ENCODE results near the gene CDC14A.

The CDC14A gene

DNA sequence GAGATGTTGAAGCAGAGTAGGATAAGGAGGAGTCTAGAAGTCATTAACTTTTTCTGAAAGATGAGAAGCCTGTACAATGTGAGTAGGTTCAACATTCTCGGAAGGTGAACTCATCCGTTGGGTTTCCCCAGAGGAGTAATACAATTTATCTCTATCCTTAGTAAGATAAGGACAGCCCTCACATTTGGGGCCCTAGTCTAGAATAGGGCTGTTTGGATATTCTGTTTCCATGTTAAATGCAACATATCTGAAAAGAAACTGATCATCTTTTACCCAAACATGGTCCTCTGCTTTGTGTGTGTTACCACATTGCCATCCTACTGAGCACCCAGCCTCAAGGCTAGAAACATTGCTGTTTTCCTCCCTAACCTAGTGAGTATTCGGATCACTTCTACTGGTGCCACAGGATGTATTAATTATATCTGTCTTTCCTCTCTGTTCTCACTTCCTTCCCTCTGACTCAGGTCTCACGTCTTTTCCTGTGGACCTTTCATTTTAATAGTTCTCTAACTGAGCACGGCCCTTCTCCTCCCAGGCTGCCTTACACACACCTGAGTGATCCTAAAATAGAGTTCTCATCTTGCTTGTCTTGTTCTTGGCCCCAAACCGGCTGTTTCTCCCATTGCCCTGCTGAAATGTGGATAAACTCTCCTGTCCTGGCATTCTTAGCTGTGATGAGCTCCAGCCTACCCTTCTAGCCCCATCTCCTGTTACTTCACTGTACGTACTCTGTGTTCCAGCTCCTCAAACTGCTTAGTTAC, 91.7 kb downstream of the CDC14A start:
- in situ Hi-C loops (cut with MboI; ENCODE audit: low sequenced_read_pairs), result no loop called here

DNA sequence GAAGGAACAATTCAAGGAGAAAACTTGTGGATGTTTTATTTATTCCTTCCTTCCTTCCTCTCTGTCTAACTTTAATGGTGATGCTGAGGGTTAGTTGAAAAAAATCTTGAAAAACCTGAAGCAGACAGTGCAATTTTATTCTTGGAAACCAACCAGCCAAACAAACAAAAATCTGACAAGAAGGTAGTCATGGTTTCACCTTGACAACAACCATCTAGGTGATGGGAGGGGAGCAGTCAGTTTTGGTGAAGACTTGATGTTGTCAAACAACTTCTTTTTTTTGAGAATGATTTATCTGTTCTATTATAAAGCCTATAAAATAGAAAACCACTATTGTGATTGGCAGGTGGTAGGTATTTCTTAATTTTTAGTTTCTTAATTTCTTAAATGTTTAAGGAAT, 93.3 kb downstream of the CDC14A start:
- in situ Hi-C loops (cut with MboI; ENCODE audit: low sequenced_read_pairs), result no loop called here

DNA sequence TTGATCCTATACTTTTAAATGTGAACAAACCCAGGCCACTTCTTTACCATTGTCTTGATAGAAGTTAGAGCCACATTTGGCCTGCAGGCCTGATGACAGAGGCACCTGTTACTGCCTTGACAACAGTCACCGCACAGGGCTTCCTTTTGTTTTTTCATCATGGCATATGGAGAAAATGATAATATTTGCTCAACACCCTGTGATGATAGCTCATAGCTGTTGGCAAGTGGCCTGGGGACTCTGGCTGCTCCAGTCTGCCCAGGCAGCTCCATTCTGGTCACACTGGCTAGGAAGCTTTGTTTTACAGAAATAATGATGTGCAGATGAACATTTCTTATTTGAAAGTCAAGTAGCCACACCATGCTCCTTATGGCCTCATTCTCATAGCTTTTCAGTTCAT, 96.1 kb downstream of the CDC14A start:
- in situ Hi-C loops (cut with MboI; ENCODE audit: low sequenced_read_pairs), result no loop called here

DNA sequence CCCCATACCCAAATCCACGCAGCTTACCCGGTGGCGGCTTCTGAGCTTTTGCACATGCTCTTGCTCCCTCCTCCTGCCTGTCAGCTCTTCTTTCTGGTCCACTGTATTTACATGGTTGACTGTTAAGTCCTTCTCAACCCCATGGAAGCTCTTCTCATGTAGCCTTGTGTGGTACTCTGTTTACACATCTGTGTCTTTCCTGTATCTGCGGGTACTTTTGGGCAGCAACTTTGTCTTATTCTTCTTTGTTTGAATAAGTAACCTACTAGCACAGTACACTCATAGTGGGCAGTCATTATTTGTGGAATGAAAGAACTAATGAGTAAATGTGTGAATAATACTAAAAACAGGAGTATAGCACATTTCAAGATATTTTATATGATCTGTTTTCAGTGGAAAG, 97.2 kb downstream of the CDC14A start:
- in situ Hi-C loops (cut with MboI; ENCODE audit: low sequenced_read_pairs), result no loop called here

DNA sequence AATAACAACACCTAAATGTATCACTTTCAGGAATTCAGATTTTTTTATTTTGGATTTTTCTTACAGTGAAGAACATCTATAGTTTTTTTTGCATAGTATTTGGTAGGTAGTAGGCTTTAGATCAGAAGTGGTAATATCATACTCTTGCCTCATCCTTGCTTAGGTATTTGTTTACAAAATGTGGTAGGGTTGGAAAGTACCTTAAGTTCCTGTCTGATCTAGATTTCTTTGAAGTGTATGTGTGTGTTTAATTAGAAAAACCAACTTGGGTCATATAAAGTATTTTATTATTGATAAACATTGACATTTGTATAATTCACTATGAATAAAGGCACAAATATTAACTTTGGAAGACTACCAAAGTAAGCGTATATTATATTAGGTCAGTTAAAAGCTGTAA, 100.3 kb downstream of the CDC14A start:
- in situ Hi-C loops (cut with MboI; ENCODE audit: low sequenced_read_pairs), result loop anchor here (25.0 kb wide), 2 partner anchors 640 to 835 kb away; no protein-coding TSS in a partner anchor

DNA sequence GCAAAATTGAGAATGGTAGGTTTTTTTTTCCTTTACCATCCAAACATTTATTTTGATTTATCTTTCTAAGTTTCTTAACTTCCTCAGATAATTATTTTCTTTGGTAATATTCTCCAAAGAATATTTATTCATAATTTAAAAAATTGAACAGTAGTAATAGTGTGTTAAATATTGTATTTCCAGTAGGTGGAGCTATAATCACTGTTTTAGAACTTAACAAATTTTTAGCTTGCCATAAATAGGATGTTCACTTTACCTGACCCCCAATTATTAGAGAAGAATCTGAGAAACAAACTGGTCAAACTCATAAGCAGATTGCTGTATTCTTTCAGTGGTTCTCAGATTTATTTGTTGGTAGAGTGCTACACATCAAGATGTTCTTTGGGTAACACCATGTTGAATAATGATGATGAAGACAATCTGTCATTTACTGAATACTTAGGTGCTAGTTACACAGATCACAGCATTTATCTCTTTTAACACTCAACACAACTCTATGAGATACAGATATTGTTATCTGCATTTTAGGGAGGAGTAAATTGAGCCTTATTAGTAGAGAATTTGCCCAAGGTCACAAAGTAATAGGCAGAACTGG, 103.3 kb downstream of the CDC14A start:
- in situ Hi-C loops (cut with MboI; ENCODE audit: low sequenced_read_pairs), result loop anchor here (25.0 kb wide), 2 partner anchors 643 to 832 kb away; no protein-coding TSS in a partner anchor

DNA sequence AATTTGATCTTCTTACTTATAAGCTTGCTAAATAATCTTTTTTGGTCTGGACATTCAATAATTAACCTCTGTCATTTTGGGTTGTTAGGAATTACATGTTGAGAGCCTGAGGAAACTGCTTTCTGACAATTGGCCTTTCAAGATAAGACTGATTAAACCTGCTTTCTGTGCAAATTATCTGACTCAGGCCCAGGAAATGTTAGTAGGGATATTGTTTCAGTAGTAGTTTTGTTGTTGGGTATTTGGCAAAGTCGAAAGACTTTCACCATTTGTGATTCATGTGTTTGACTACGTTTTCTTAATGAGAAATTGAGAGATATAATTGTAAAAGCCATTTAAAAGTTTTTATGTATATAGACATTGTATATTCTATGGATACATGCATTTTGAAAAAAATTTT, 104.6 kb downstream of the CDC14A start:
- in situ Hi-C loops (cut with MboI; ENCODE audit: low sequenced_read_pairs), result loop anchor here (25.0 kb wide), 2 partner anchors 645 to 830 kb away; no protein-coding TSS in a partner anchor

DNA sequence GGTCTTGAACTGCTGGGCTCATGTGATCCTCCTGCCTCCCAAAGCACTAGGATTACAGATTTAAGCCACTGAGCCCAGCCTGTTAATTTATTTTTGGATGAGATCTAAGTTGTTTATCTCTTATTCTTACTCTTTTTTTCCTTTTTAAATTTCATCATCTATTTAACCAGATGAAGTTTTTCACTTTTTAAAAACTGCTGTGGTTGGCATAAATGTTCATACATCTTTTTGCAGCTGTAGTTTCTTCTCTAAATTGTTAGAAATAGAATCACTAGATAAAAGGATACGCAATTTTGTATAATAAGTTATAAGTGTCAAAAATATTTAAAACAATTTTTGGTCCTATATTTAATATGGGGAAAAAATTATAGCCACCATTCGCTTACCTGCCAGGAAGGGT, 105.4 kb downstream of the CDC14A start:
- in situ Hi-C loops (cut with MboI; ENCODE audit: low sequenced_read_pairs), result loop anchor here (25.0 kb wide), 2 partner anchors 645 to 830 kb away; no protein-coding TSS in a partner anchor

DNA sequence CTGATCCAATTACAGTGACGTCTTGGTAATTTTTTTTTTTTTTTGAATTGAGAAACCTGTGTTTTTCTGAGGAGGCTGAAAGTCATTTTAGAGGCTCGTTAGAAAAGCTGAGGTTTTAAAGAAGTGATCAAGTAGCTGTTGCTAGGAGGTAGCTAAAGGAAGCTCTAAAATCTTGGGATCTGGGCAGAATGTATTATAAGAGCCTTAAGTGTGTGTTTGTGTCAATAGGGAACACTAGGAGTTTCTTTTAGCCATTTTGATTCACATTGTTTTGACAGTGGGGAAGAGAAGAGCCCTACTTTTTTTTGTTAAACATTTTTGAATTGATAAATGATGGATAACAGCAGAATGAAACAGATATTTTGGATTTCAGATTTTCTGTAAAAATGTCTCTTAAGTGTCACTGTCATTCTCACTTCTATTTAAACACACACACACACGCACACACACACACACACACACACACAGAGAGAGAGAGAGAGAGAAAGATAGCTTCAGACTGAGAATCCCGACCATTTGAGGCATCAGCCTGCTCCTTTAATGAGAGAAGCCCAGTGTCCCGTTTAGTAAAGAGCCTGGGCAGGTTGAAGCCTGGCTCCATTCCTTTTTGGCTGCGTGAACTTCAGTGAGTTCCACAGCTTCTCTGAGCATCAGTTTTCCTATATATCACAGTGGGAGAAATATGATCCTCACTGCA, 106.5 kb downstream of the CDC14A start:
- in situ Hi-C loops (cut with MboI; ENCODE audit: low sequenced_read_pairs), result loop anchor here (25.0 kb wide), 2 partner anchors 647 to 828 kb away; no protein-coding TSS in a partner anchor

DNA sequence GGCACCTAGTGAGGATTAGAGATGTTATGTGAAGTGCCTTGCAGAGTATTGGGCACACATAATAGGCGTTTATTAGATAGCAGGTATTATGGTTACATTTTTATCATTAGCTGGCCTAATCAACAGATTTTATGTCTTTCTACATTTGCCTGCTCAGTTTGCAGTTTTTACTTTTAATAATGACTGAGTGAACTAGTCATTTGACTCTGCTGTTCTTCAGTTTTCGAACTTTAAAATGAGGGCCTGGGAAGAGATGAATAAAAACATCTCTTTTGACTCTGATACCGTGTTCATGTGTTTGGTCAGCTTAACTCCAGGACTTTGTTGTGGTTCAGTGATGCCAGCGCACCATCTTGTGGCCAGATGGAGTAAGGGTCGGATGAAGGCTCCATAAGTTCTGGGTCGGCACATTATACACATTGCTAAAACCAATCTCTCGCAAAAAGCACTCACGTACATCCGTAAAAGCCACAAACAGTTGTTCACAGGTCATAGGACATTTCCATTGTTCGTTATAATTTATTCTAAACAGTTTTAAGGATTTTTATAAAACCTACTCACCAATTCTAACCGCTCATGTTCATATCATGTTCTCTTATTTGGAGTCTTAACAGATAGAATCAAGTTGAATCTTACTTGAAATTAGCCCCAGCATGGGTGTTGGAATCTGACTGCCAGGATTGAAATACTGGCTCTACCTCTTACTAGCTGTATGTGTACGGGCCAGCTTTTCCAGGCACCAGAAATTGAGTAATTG, 107.2 kb downstream of the CDC14A start:
- in situ Hi-C loops (cut with MboI; ENCODE audit: low sequenced_read_pairs), result loop anchor here (25.0 kb wide), 2 partner anchors 647 to 828 kb away; no protein-coding TSS in a partner anchor

DNA sequence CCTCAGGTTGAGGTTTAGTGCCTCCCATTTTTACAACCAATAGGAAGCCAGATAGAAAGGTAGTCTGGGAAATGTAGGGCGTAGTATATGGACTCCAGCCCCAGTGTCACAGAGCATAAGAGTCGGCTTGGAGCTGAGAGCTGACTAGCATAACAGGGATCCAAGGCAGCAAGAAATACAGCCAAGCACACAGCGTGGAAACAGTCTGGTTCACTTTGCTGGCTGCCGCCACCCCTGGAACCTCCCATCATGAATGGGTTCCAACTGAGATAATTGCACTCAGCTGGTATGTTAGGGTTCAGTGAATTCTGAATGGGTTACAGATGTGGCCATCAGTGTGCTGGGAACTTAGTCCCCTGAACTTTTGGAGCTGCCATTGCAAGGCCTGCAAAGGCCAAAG, 108.9 kb downstream of the CDC14A start:
- in situ Hi-C loops (cut with MboI; ENCODE audit: low sequenced_read_pairs), result loop anchor here (25.0 kb wide), 2 partner anchors 649 to 826 kb away; no protein-coding TSS in a partner anchor

DNA sequence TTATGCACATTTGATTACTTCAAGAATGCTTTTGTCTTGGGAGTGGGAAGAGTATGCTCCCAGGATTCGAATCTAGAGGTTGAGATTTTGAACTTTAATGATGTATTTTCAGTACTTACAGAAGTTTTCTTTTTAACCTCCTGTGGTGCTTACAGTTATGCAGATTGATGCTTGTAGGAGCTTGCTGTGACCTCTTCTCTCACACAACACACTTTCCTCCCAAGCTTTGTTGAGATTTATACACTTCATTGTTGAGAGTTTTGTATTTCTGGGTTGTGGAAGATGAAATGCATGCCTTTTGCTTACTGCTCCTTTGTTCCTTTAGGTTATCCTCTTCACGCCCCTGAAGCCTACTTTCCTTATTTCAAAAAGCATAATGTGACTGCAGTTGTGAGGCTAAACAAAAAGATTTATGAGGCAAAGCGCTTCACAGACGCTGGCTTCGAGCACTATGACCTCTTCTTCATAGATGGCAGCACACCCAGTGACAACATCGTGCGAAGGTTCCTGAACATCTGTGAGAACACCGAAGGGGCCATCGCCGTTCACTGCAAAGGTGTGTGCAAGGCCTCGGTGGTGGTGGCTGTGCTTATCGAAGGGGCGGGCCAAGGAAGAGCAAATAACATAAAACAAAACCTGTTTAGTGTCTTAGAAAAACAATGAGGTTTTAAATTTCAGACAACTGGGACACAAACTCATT, 110.2 kb downstream of the CDC14A start:
- in situ Hi-C loops (cut with MboI; ENCODE audit: low sequenced_read_pairs), result loop anchor here (25.0 kb wide), 2 partner anchors 650 to 825 kb away; no protein-coding TSS in a partner anchor

DNA sequence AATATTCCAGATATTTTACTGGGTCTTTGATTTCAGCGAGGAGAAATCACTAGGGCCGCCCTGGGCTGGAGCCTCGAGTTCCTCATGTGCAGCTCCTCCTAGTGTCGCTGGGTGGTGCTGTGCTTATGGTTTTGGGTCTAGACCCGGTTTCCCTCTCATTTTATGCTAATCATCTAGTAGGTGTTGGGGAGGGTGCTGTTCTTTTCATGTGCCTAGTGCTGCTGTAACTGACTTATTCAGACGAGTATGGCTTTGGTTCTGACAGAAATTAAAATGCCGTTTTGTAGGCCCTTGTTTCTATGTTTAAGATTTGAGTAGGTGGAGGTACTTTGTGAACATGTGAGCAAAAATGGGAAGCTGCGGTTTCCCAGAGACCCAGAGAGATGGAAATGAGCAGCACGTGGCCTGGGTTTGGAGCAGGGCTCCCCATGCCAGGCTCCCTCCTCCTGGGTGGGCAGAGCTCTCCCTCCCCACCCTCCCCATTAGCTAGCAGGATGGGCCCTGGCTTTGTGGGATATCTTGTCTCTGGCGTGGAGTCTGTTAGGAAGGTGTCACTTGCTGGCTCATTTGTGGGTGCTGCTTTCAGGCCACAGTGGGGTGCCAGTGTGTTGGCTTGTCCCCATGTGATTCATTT, 111.6 kb downstream of the CDC14A start:
- in situ Hi-C loops (cut with MboI; ENCODE audit: low sequenced_read_pairs), result loop anchor here (25.0 kb wide), 2 partner anchors 652 to 823 kb away; no protein-coding TSS in a partner anchor

DNA sequence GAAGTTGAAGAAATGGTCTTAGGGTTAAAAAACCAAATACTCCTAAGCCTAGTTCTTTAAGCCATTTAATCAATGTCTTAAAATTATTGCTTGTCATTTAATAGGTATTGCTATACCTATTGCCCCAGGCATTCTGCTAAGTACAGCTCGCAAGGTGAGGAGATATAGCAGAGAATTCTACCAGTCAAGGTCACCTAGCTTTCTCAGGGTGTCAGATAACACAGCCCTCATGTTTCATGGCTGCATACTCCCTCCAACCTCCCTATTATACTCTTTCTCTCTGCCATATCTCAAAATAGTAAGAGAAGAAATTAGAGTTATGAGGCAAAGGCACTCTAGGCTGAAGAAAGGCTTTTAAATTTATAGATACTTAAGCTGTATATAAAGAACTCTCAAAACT, 117.3 kb downstream of the CDC14A start:
- in situ Hi-C loops (cut with MboI; ENCODE audit: low sequenced_read_pairs), result loop anchor here (25.0 kb wide), 2 partner anchors 657 to 818 kb away; no protein-coding TSS in a partner anchor

DNA sequence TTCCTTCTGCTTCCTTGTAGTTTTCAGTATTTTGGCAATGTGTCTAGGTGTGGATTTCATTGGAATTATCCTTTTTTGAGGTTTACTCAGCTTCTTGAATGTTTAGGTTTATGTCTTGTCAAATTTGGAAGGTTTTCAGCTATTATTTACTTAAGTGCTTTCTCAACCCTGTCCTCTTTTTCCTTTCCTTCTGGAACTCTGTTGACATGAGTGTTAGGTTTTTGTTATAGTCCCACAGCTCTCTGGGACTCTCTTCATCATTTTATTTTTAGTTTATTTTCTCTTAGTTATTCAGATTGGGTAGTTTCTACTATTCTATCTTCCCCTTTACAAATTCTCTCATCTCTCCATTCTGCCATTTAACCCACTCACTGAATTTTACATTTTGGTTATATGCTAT, 122.5 kb downstream of the CDC14A start:
- in situ Hi-C loops (cut with MboI; ENCODE audit: low sequenced_read_pairs), result loop anchor here (25.0 kb wide), 2 partner anchors 663 to 812 kb away; no protein-coding TSS in a partner anchor

DNA sequence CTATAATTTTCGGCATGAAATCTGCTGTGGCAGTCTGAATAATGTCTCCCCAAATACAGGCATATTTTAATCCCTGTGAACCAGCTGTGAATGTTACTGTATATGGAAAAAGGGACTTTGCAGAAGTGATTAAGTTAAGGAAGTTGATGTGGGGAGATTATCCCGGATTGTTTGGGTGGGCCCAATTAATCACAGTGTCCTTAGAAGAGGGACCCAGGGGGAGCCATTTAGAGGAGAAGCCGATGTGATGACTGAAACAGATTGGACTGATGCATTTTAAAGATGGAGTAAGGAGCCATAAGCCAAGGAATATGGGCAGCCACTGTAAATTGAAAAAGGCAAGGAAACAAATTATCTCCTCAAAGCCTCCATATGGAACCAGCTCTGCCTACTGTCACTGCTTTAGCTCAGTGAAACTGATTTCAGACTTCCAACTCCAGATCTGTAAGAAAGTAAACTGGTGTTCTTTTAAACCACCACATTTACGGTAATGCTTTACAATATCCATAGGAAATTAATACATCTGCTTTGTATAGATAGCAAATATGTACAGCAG, 124.5 kb downstream of the CDC14A start:
- in situ Hi-C loops (cut with MboI; ENCODE audit: low sequenced_read_pairs), result no loop called here

DNA sequence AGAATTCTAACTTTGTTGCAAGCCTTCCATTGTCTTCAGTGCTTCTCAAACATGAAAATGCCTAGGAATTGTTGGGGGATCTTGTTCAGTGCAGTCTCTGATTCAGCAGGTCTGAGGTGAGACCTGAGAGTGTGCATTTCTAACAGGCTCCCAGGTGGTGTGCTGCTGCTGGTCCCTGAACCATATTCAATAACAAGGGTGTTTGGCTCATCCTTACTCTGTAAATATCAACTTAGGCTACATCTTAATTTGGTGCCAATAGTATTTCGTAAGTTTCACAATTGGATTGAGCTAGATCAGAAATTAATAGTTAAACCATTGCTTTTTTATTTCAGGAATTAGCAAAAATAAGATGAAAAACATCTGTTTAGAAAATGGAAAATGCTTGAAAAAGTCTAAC, 126.5 kb downstream of the CDC14A start:
- in situ Hi-C loops (cut with MboI; ENCODE audit: low sequenced_read_pairs), result no loop called here

DNA sequence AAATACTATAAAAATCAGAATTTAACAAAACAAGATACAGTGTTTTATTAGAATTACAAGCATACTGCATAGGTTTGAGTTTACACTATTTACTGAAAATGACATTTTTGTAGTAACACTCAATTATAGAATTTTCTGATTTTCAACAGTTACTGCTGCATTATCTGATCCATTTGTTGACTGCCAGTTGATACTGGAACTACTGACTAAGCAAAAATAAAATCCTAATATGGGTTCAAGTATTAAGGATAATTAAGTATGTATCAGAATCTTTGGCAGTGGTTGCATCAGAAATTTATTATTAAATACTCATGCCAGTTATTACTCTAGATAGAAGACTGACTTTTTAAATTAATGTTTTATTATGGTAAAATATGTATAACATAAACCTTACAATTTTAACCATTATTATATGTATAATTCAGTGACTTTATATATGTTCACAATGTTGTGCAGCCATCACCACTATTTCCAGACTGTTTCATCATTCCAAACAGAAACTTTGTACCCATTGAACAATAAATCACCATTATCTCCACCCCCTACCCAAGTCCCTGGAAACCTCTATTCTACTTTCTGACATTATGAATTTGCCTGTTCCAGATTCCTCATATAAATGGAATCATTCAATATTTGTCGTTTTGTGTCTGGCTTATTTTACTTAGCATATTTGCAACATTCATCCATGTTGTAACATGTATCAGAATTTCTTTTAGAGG, 127.5 kb downstream of the CDC14A start:
- in situ Hi-C loops (cut with MboI; ENCODE audit: low sequenced_read_pairs), result no loop called here

Data from HL-60/S4 treated with retinoic acid at 250 ng/mL for 4 days and 3 days (cell line).